Measurements from ENCODE around the gene GRIPAP1.

GRIPAP1 gene

DNA sequence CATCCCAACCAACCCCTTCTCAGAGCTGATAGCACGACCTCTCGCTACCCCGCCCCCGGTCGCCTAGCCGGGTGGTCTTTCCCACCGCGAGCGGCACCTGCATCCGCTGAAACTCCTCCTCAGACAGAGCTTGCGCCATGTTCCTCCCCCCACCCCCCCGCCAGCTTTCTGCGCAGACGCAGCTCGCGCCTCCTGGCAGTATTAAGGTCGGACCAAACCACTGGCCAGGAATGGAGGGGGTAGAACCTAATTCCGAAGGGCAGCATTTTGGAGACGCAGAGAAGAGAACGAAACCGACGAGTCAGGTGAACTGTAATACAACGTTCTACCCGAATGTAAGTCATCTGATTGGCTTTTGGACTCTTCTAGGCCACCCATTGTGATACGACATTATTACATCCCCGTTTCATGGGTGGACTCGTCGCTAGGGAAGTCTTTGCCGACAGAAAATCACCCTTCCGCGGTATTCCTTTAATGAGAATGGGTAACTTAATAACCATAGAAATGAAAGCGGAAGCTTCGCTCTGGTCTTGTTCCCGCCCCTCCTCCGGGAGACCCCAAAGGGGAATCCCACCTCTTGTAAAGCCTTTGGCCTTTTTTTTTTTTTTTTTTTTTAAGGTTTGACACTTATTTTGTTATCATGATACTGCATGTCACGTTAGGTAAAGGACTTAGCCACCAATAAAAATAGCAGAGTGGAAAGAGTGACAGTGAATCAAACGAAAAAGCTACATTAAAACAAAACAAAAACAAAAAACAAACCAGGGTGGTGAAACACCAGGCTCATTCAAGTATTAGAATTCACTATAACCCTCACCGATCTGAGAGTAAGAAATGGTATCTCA lies at the start of gene GRIPAP1:
GRIPAP1 (minus strand) TSS at position 174 of the 845 bp plus-strand sequence; CDS start at position 139, 35 bp downstream.
- FAIRE-seq = peak; percentile 97

- FAIRE-seq = no peak
Measured at GRCh38 chrX:49043987-49044281, 41.9 kb upstream of the GRIPAP1 start.

GRCh38 chrX:49043220-49043986 lies 41.3 kb upstream of the GRIPAP1 start, which contains the start of gene TFE3:
TFE3 (minus strand) TSS chrX:49043357; CDS start chrX:49043226, 131 bp downstream.
- peak; percentile 100 for FAIRE-seq

- no peak for FAIRE-seq
Measured at GRCh38 chrX:49042581-49043219, 40.6 kb upstream of the GRIPAP1 start.

- FAIRE-seq = peak; percentile 84
Measured at GRCh38 chrX:49041744-49042580, 39.9 kb upstream of the GRIPAP1 start.

- no peak for FAIRE-seq
Measured at GRCh38 chrX:49040376-49040955, 38.4 kb upstream of the GRIPAP1 start.

GRCh38 chrX:49039598-49040375 lies 37.7 kb upstream of the GRIPAP1 start:
- peak; percentile 93 for FAIRE-seq

DNA sequence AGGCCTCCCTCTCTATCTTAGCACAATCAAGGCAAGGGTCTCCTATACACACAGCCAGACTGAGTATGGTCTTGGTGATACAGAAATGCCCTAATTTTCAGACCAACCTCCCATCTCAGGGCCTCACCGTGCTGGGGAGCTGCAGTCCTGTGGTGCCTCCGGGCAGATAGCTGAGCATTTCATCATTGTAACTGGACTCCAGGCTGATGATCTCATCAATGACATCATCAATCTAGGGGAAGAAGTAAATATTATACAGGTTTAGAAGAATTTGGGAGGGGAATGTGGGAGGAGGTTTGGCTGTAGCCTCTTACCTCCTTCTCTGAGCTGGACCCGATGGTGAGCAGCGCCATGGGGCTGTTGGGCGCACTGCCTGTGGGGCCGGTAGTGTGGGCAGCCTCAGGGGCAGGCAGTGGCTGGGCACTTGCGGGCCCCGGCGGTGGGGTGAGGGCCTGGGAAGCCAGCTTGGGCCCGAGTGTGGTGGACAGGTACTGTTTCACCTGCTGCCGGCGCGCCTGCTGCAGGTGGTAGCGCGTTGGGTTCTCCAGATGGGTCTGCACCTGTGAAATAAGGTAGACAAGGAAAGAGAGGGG lies 35.9 kb upstream of the GRIPAP1 start:
- FAIRE-seq = no peak

DNA sequence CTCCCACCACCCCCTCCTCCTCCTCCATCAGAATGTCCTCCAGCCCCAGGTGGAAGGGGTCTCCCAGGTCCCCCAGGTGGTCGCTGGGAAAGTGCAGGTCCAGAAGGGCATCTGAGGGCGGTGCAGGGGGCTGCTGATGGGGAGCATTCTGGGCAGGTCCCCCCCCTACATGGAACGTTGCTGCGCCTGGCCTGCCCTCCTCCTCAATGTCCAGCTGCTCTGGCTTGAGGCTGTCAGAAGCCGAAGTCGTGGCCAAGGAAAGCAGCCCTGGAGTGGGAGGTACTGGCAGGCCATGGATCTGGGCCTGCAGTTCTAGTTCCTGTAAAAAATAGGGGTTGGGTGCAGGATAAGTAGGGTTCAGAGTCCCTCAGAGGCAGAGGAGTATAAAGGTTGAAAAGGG lies 28.2 kb upstream of the GRIPAP1 start:
- no peak for FAIRE-seq

GRCh38 chrX:49029876-49030275 lies 27.8 kb upstream of the GRIPAP1 start:
- FAIRE-seq = no peak

DNA sequence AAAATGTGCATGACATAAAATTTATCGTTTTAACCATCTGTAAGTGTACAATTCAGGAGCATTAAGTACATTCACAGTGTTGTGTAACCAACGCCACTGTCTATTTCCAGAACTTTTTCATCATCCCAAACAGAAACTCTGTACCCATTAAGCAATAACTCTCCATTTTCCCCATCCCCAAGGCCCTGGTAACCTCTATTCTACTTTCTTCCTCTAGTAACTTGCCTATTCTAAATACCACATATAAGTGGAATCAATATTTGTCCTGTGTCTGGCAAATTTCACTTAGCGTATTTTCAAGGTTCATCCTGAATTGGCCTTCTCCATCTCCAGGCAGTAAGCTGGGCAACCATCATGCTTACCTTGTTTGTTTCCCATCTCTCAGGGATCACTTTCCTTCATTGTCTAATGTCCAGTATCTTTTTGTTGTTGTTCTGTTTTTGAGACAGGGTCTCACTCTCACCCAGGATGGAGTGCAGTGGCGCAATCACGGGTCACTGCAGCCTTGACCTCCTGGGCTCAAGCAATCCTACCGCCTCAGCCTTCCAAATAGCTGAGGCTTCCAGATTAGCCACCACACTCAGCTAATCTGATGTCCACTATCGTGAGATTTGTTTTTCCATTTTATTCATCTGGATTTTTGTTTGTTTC lies 17.7 kb upstream of the GRIPAP1 start:
- no peak for FAIRE-seq

GRCh38 chrX:49019050-49019449 lies 17.0 kb upstream of the GRIPAP1 start:
- no peak for FAIRE-seq

- FAIRE-seq = no peak
Measured at GRCh38 chrX:49003696-49004095, 1.6 kb upstream of the GRIPAP1 start.

DNA sequence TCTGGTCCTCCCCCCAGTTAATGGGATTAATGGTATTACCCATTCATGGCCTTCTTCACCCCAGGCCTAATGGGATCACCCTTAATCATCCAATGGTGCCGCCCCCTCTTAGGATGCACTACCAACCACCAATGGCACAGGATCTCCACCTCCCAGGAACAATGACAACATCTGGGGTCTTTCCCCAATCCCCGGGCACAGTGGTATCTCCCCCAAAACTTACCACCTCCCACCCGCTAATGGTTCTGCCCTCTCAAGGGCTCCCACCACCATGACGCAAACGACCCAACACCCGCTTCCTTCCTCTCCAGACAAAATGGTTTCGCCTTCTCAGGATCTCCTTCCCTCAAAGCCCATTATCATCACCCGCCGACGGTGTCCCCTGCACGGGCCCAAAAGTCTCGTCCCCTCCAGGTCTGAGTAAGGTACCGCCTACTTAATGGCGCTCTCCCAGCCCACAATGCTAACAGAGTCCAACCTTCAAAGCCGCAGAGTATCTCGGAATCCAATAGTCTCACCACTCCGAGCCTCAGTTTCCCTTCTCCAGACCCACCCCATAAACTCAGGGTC lies 458 bp downstream of the GRIPAP1 start:
- no peak for FAIRE-seq

DNA sequence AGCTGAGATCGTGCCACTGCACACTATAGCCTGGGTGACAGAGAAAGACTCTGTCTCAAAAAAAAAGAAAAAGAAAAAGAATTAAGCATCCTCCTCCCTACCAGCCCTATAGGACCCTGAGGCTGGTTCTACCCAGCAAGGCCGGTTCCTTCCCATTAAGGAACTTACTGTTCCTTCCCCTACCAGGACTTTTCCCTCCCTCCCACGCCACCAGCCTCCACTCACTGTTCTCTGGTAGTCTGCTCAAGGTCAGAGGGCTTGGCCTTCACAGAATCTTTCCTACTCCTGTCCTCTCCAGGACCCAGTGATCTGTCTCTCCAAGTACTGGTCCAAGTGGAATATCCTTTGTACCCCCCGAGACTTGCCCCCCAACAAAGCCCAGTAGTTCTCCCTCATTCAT lies 1.4 kb downstream of the GRIPAP1 start:
- FAIRE-seq = no peak

- peak; percentile 30 for FAIRE-seq
Measured at GRCh38 chrX:48999030-48999429, 3.0 kb downstream of the GRIPAP1 start.

- no peak for FAIRE-seq
Measured at GRCh38 chrX:48998391-48998790, 3.7 kb downstream of the GRIPAP1 start.

DNA sequence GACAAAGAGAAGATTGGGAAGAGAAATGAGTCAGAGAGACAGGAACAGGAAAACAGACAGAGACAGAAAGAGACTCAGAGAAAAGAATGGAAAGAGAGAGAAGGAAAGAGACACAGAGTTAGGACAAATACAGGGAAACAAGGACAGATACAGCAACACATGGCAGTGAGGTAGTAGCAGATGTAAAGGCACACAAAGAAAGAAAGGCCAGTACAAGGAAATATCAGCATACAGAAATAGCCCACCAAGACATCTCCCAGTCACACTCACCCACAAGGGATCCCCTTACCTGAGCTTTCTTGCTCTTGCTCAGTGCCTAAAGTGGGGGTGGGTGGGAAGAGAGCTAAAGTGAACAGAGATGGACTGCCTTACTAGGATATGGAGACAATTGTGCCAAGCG lies 4.2 kb downstream of the GRIPAP1 start:
- FAIRE-seq = no peak

DNA sequence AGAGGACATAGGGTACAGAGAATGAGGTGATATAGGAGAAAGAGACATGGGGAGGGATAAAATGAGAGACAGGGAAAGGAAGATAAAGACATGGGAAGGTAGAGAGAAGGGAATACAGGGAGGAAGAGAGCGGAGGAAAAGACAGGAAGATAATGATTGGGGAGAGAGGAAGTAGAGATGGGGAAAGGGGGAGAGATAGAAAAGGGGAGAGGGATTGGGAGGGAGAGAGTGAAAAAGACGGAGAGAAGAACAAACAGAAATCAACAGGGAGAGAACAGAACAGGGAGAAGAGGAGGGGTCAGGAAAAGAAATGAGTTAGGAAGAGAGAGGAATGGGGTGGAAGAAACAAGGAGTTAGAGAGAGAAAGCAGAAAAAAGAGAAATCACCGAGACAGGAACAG lies 4.6 kb downstream of the GRIPAP1 start:
- FAIRE-seq = no peak

GRCh38 chrX:48996969-48997368 lies 5.1 kb downstream of the GRIPAP1 start:
- no peak for FAIRE-seq
